H1 (cell line): ENCODE results near the gene POLE2. TPM values are rescaled to one million over a fixed set of nuclear protein-coding genes. Genes with fewer than 3 reads are reported as not detected.

Experiments used
- CTCF ChIA-PET: fragments of 300-600 bp; sonication (Branson Sonifier 250); formaldehyde crosslinking; loops from one replicate; lab custom pipeline; 2021; ENCODE audit not compliant: partially characterized antibody; lab: Charles Lee
- POLR2A ChIA-PET: fragments of 300-600 bp; sonication (Branson Sonifier 250); formaldehyde crosslinking; loops from one replicate; lab custom pipeline; 2021; ENCODE audit warnings: inconsistent platforms; ENCODE audit not compliant: partially characterized antibody; lab: Charles Lee
- DNase-seq, 2 experiments: peaks; one replicate each; pipeline versions ENCODE4 v3.0.0 to v3.0.0-alpha.2; 2010 to 2022; ENCODE audit warnings: low spot score in 2 of 2, low read depth in 1 of 2, mixed read lengths in 1 of 2
- FAIRE-seq: peaks from 2 replicates; lab custom pipeline; 2011; peaks lifted over from hg19 to GRCh38; lab: Jason Lieb, UNC
- H2AFZ ChIP-seq: 2 replicates; pipeline ENCODE4 v1.8.1; 2012; ENCODE audit warnings: low read length, inconsistent platforms
- H2AK5ac ChIP-seq: 2 replicates; pipeline ENCODE4 v1.6.1; 2013; ENCODE audit warnings: low read depth, low read length
- H2BK120ac ChIP-seq: replicated peaks from 2 replicates; pipeline ENCODE3; 2013; ENCODE audit warnings: low read depth, low read length, inconsistent platforms
- H2BK12ac ChIP-seq: 2 replicates; pipeline ENCODE4 v1.6.1; 2013; ENCODE audit warnings: low read depth, low read length
- H2BK15ac ChIP-seq: 2 replicates; pipeline ENCODE4 v1.6.1; 2013; ENCODE audit warnings: low read length
- H2BK20ac ChIP-seq: 2 replicates; pipeline ENCODE4 v1.6.1; 2013; ENCODE audit warnings: low read length
- H2BK5ac ChIP-seq: 2 replicates; pipeline ENCODE4 v1.6.1; 2013; ENCODE audit warnings: low read depth, low read length
- H3K14ac ChIP-seq: 2 replicates; pipeline ENCODE4 v1.6.1; 2013; ENCODE audit warnings: inconsistent platforms; ENCODE audit not compliant: insufficient read length
- H3K18ac ChIP-seq: 2 replicates; pipeline ENCODE4 v1.6.1; 2013; ENCODE audit warnings: low read length; ENCODE audit errors: extremely low read depth
- H3K23ac ChIP-seq: 2 replicates; pipeline ENCODE4 v1.6.1; 2013; ENCODE audit warnings: inconsistent platforms; ENCODE audit not compliant: insufficient read length
- H3K23me2 ChIP-seq: 2 replicates; pipeline ENCODE4 v1.6.1; 2013; ENCODE audit warnings: low read depth, low read length
- H3K27ac ChIP-seq: 2 replicates; pipeline ENCODE4 v1.6.1; 2011; ENCODE audit warnings: low read depth, low read length, inconsistent platforms
- H3K27me3 ChIP-seq, 4 experiments: replicated peaks in 1 of 4; 1 replicate in 1 of 4; 2 replicates in 3 of 4; pipeline versions ENCODE4 v1.6.1 to v1.8.1; 2011 to 2013; ENCODE audit warnings: low read length in 3 of 4, mild to moderate bottlenecking in 3 of 4, inconsistent platforms in 2 of 4, mixed read lengths in 2 of 4, moderate library complexity in 1 of 4; ENCODE audit not compliant: control insufficient read depth in 3 of 4, insufficient read depth in 3 of 4; ENCODE audit errors: extremely low read depth in 1 of 4
- H3K36me3 ChIP-seq, 4 experiments: 2 replicates each; pipeline versions ENCODE4 v1.6.1 to v1.8.1; 2011 to 2013; ENCODE audit warnings: mild to moderate bottlenecking in 4 of 4, low read length in 3 of 4, moderate library complexity in 2 of 4, control low read depth in 1 of 4, inconsistent platforms in 1 of 4; ENCODE audit not compliant: insufficient read depth in 4 of 4, control insufficient read depth in 2 of 4
- H3K4ac ChIP-seq: replicated peaks from 2 replicates; pipeline ENCODE3; 2013; ENCODE audit warnings: low read length, low read depth, mixed read lengths, inconsistent platforms; ENCODE audit not compliant: insufficient read length
- H3K4me1 ChIP-seq, 4 experiments: replicated peaks in 1 of 4; 1 replicate in 1 of 4; 2 replicates in 3 of 4; pipeline versions ENCODE4 v1.6.1 to v1.8.1; 2011 to 2013; ENCODE audit warnings: low read length in 3 of 4, inconsistent platforms in 2 of 4, mixed read lengths in 1 of 4; ENCODE audit not compliant: insufficient read depth in 4 of 4, control insufficient read depth in 3 of 4
- H3K4me2 ChIP-seq, 2 experiments: 2 replicates each; pipeline versions ENCODE4 v1.6.1 to v1.8.1; 2011 to 2013; ENCODE audit warnings: low read depth in 2 of 2, low read length in 2 of 2, control low read depth in 1 of 2, inconsistent platforms in 1 of 2, mild to moderate bottlenecking in 1 of 2; ENCODE audit not compliant: insufficient read depth in 1 of 2
- H3K4me3 ChIP-seq, 4 experiments: fragments of 200-600, 300-600 bp in 1 of 4; sonication (generic), shearing (Covaris generic), sonication (Bioruptor Twin) in 1 of 4; 2 replicates each; pipeline versions ENCODE4 v1.5.1 to v1.8.1; 2011 to 2016; ENCODE audit warnings: low read length in 4 of 4, low read depth in 3 of 4, control low read depth in 2 of 4, inconsistent platforms in 2 of 4, mild to moderate bottlenecking in 2 of 4, mixed read lengths in 1 of 4, moderate library complexity in 1 of 4; ENCODE audit not compliant: insufficient read depth in 2 of 4; ENCODE audit errors: extremely low read depth in 1 of 4
- H3K56ac ChIP-seq: replicated peaks from 2 replicates; pipeline ENCODE3; 2013; ENCODE audit warnings: low read depth, mild to moderate bottlenecking, mixed read lengths, low read length, inconsistent platforms; ENCODE audit not compliant: insufficient read length
- H3K79me1 ChIP-seq: 2 replicates; pipeline ENCODE4 v1.6.1; 2013; ENCODE audit warnings: low read depth, low read length, control low read depth
- H3K79me2 ChIP-seq, 2 experiments: 2 replicates each; pipeline versions ENCODE4 v1.6.1 to v1.8.1; 2012 to 2013; ENCODE audit warnings: low read length in 2 of 2, mild to moderate bottlenecking in 2 of 2, inconsistent platforms in 1 of 2; ENCODE audit not compliant: insufficient read depth in 2 of 2, control insufficient read depth in 1 of 2
- H3K9ac ChIP-seq, 4 experiments: replicated peaks in 1 of 4; 1 replicate in 1 of 4; 2 replicates in 3 of 4; pipeline versions ENCODE4 v1.6.1 to v1.8.1; 2011 to 2013; ENCODE audit warnings: low read depth in 3 of 4, low read length in 3 of 4, control low read depth in 2 of 4, mild to moderate bottlenecking in 2 of 4, moderate library complexity in 2 of 4, inconsistent platforms in 1 of 4; ENCODE audit errors: extremely low read depth in 1 of 4
- H3K9me3 ChIP-seq, 2 experiments: 2 replicates each; pipeline versions ENCODE4 v1.6.1 to v1.8.1; 2012 to 2013; ENCODE audit warnings: mild to moderate bottlenecking in 2 of 2, moderate library complexity in 2 of 2, control low read depth in 1 of 2, inconsistent platforms in 1 of 2, low read depth in 1 of 2, low read length in 1 of 2, mixed read lengths in 1 of 2; ENCODE audit not compliant: insufficient read depth in 2 of 2
- H4K20me1 ChIP-seq, 2 experiments: replicated peaks in 1 of 2; 2 replicates each; pipeline versions ENCODE3 to v1.8.1; 2011 to 2013; ENCODE audit warnings: inconsistent platforms in 2 of 2, low read length in 2 of 2, mild to moderate bottlenecking in 1 of 2; ENCODE audit not compliant: insufficient read depth in 2 of 2, control insufficient read depth in 1 of 2
- H4K5ac ChIP-seq: 2 replicates; pipeline ENCODE4 v1.6.1; 2013; ENCODE audit warnings: low read length, low read depth, mixed read lengths, inconsistent platforms; ENCODE audit not compliant: insufficient read length
- H4K8ac ChIP-seq: 2 replicates; pipeline ENCODE4 v1.8.0; 2013; ENCODE audit warnings: mild to moderate bottlenecking, moderate library complexity, low read length, inconsistent platforms; ENCODE audit not compliant: insufficient read depth; ENCODE audit errors: extremely low read depth
- H4K91ac ChIP-seq: replicated peaks from 2 replicates; pipeline ENCODE3; 2013; ENCODE audit warnings: low read length, mixed read lengths, inconsistent platforms; ENCODE audit not compliant: insufficient read length
- E2F6 ChIP-seq: IDR thresholded peaks from 2 replicates; pipeline ENCODE4 v1.6.1; 2012; ENCODE audit warnings: inconsistent platforms
- WGBS, 2 experiments: shearing (Covaris generic) in 1 of 2; methylation state at CpG; one replicate each; pipeline versions ENCODE4 v1.1.6 to v1.1.7; 2013 to 2015; ENCODE audit warnings: low lambda C conversion rate in 2 of 2, mixed read lengths in 2 of 2, inconsistent platforms in 1 of 2, low coverage in 1 of 2, missing lambda C conversion rate in 1 of 2; ENCODE audit not compliant: insufficient replicate concordance in 2 of 2, insufficient coverage in 1 of 2, insufficient read length in 1 of 2; ENCODE audit errors: extremely low coverage in 1 of 2, missing lambda C conversion rate in 1 of 2; 5-methylcytosine and 5-hydroxymethylcytosine counted together
- polyA plus RNA-seq, 7 experiments: library from polyadenylated mRNA; depleted of rRNA in 3 of 7; stranded (reverse) in 5 of 7; unstranded in 2 of 7; fragments of >200 nt in 5 of 7; fragments of 200-250 nt in 2 of 7; gene quantifications; 1 replicate in 5 of 7; 2 replicates in 1 of 7; 4 replicates in 1 of 7; pipeline versions ENCODE4 v1.2.1 to v1.2.3, GENCODE V29; 2011 to 2013; ENCODE audit warnings: missing spikeins in 2 of 7, mixed read lengths in 2 of 7
- total RNA-seq: library from RNA; stranded (reverse); fragmentation: NEBNext Ultra II Directional; extraction: Animal tissue kit (Norgen Biotek cat#: 25700); gene quantifications from 2 replicates; pipeline ENCODE4 v1.2.1, GENCODE V29; 2021

POLE2 gene
- total and polyA plus RNA-seq, 2 of the 8 experiments (the other 6 are each of a cell fraction or from before 2014, with no cell fraction given), result 31.2 to 41.7 TPM

GRCh38 chr14:49619730-49620129 lies 68.3 kb downstream of the POLE2 start:
- Histone ChIP-seq H3K18ac (no peak overlapping the region), H3K56ac (peak overlapping the region; percentile 93), H3K27me3 (no peaks in the 10 kb centered on the region), H2BK20ac (no peak overlapping the region), H2BK5ac (peak overlapping the region; percentile 94), H3K79me2 (peaks cover 5 to 48% of the 10 kb centered on the region in 2 experiments; a peak in 3 of 4 replicates), H3K23ac (no peak overlapping the region), H3K36me3 (peaks cover 4 to 36% (median 5%) of the 10 kb centered on the region in 4 experiments; a peak in 7 of 8 replicates), H3K9ac (peak overlapping the region; percentile 85 to 98 (median 94)), H3K9me3 (no peaks in the 10 kb centered on the region), H3K4ac (no peak overlapping the region), H2AFZ (no peak overlapping the region), H3K4me1 (peaks cover 1 to 9% (median 3%) of the 10 kb centered on the region in 4 experiments; a peak in 3 of 7 replicates), H3K4me2 (peak overlapping the region; percentile 76 to 91), H3K79me1 (no peaks in the 10 kb centered on the region), H4K20me1 (peaks cover 5 to 6% of the 10 kb centered on the region in 2 experiments), H4K5ac (peak overlapping the region; percentile 45), H2BK120ac (no peak overlapping the region), H2BK12ac (no peak overlapping the region; the same call in 1 of the 2 replicates), H3K14ac (no peak overlapping the region), H3K23me2 (peaks cover 10% of the 10 kb centered on the region), H3K4me3 (peak overlapping the region; percentile 80 to 99 (median 94)), H2BK15ac (no peak overlapping the region), H4K91ac (no peak overlapping the region), H3K27ac (peak overlapping the region; percentile 95), H2AK5ac (no peak overlapping the region), H4K8ac (no peak overlapping the region)
- CTCF ChIA-PET, result interaction anchor here (0.6 to 2.4 kb wide), 4 partner anchors 10 to 32 kb away, joined by 3 to 15 read pairs (median 3); partner anchors contain the start of gene DNAAF2
- 1% methylated on average over 11 of the region's 11 CpGs; no CpG with 5 or more reads in 1 of the 2 experiments for WGBS, 2 experiments
- FAIRE-seq, result no peak
- POLR2A ChIA-PET, result interaction anchor here (0.6 to 3.9 kb wide), 17 partner anchors 9 to 238 kb away, joined by 3 to 53 read pairs (median 13); partner anchors contain the start of genes DNAAF2, KLHDC2, LRR1 and POLE2
- DNase-seq, result no peak
- no peak for TF ChIP-seq E2F6
